ENCODE data around the gene HIPK2.

Gene HIPK2

DNA sequence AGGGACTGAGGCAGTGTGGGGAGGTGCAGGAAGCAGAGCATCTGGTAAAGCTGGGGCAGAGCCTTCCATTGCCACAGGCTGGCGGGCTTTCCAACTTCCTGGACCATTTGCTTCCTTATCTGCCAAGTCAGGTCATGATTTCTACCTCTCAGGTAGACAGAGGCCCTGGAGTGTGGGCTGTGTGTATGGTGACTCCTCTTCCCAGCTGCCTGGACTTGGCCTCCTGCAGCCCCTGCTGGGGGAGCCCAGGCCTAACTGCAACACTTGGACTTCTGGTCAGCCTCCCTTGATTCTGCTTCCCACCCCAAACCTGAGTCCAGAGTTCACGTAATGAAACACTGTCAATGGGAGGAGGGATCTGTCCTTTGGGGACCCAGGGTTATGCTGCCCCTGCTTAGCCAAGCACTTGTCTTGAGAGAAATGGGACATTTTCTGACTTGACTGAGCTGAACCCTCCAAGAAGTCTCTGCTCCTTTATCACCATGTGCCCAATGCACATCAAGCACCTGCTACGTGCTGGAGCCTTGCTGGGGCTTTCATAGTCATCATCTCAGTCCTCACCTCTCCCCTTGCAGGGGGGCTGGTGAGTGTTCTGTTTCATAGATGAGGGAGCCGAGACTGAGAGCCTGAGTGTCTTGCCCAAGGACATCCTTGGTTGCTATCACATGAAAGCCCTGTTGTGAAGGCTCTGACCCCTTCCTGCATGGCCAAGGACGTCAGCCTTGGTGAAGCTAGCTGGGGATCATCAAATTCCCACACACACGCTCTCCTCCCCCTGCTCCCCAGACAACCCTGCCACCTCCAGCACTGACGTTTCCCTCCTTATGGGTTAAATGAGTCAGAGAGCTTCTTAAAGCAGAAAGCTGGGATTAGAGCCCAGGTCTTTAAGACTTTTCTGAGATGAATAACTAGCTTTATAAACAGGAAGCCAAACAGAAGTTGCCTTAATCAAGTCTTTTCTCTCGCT is 250.9 kb downstream of the HIPK2 start:
- in situ Hi-C loops (cut with MboI; ENCODE audit: low sequenced_read_pairs, unreplicated experiment): no loop called here
- no peak for DNase-seq (ENCODE audit: low spot score)
- TF ChIP-seq CTCF (IDR thresholded peaks at IDR 0.05; ENCODE audit: borderline replicate concordance, control extremely low read depth, extremely low read depth, insufficient read depth, missing control alignments): no peak

DNA sequence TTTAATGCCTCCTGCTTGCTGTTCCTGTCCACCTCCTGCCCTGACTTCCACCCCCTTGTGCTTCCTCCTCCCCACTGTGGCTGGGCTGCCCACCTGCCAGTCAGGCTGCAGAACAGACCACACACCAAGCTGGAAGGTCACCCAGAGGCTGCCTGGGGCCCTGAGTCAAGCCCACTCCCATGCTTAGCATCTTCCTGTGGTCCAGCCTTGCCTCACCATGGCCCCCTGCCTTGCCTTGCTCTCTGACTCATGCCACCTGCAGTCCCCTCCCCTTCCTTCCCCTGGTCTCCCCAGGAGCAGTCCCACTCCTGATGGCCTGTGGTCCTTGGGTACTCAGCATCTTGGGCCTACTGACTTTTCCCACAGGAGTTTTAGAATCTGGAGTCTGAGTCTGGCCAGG is 252.0 kb downstream of the HIPK2 start:
- TF ChIP-seq CTCF (IDR thresholded peaks at IDR 0.05; ENCODE audit: borderline replicate concordance, control extremely low read depth, extremely low read depth, insufficient read depth, missing control alignments): no peak

DNA sequence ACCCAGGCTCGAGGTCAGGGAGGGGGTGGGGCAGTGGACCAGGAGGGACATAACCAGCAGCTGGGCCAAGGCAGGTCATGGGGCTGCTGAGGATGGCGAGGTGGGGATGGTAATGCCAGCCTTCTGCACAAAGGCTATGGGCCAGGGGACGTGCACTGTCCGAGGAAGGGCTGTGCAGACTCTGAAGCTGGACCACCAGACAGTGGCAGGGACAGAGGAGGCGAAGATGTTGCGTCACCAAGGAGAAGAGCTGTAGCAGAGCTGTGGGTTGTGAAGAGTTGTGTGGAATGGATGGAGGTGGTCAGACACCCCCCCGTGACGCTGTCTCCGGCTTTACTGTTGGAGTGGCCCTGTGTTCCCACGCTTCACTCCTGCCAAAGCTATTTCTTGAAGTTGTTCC is 252.6 kb downstream of the HIPK2 start:
- no peak for TF ChIP-seq CTCF (IDR thresholded peaks at IDR 0.05; ENCODE audit: borderline replicate concordance, control extremely low read depth, extremely low read depth, insufficient read depth, missing control alignments)
- in situ Hi-C loops (cut with MboI; ENCODE audit: low sequenced_read_pairs, unreplicated experiment): no loop called here
- no peak for DNase-seq (ENCODE audit: low spot score)

More for the DNA sequence above, 252.0 kb downstream of the HIPK2 start:
- DNase-seq (ENCODE audit: low spot score): no peak
- in situ Hi-C loops (cut with MboI; ENCODE audit: low sequenced_read_pairs, unreplicated experiment): no loop called here

GRCh38 chr7:139523968-139524815 is 253.6 kb downstream of the HIPK2 start:
- TF ChIP-seq CTCF (IDR thresholded peaks at IDR 0.05; ENCODE audit: borderline replicate concordance, control extremely low read depth, extremely low read depth, insufficient read depth, missing control alignments): no peak
- DNase-seq (ENCODE audit: low spot score): no peak
- in situ Hi-C loops (cut with MboI; ENCODE audit: low sequenced_read_pairs, unreplicated experiment): no loop called here

DNA sequence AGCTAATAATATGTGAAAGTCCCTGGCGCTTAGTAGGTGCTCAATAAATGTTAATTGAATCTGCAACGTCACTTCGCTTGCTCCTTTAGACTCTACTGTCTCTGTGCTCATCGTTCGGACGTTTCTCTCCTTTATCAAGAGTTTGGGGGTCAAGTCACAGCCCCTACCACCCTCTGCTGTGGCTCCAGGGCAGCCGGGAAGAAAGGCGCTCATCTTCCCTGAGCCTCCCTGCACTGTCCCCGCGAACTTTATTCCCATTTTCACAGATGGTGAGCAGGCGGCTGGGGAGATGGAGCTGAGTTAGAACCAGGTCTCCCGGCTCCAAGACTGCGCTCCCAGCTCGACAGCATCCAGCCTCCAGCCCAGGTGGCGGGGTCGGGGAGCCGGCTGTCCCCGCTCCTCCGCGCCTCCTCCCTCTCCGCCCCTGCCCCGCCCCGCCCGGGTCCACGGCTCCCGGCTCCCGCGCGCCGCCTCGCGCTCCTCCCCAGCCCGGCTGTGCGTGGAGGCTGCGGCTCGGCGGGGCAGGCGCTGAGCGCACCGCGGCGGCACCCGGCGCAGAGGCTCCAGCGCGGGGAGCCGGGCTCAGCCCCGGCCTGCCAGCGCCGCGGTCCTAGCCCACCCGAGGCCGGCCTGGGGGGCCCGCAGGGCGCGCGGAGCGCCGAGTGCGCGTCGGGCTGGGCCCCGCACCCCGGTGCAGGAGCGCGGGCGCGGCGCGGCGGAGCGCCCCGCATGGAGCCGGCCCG is 254.4 kb downstream of the HIPK2 start, which contains the start of gene CLEC2L:
Gene CLEC2L (plus strand): TSS at position 487 of the 743 bp plus-strand sequence. CDS start 243 bp downstream, at position 730.
- TF ChIP-seq CTCF (IDR thresholded peaks at IDR 0.05; ENCODE audit: borderline replicate concordance, control extremely low read depth, extremely low read depth, insufficient read depth, missing control alignments): no peak
- no peak for DNase-seq (ENCODE audit: low spot score)
- in situ Hi-C loops (cut with MboI; ENCODE audit: low sequenced_read_pairs, unreplicated experiment): no loop called here

- in situ Hi-C loops (cut with MboI; ENCODE audit: low sequenced_read_pairs, unreplicated experiment): no loop called here
Observed at GRCh38 chr7:139522830-139523198, 255.0 kb downstream of the HIPK2 start.

More at GRCh38 chr7:139522830-139523198, 255.0 kb downstream of the HIPK2 start:
- no peak for TF ChIP-seq CTCF (IDR thresholded peaks at IDR 0.05; ENCODE audit: borderline replicate concordance, control extremely low read depth, extremely low read depth, insufficient read depth, missing control alignments)
- no peak for DNase-seq (ENCODE audit: low spot score)
